Heart left ventricle (tissue), 16 donors: ENCODE results near the gene FGF2. TPM values are rescaled to one million over a fixed set of nuclear protein-coding genes. Genes with fewer than 3 reads are reported as not detected.

Experiments used
- ATAC-seq, 4 donors: fragments of 200-7000 bp; cut with Tn5 transposase; one replicate each; pipeline ENCODE4 v1.9.1; 2020 to 2022; ENCODE audit warnings: moderate library complexity in 4 of 4, mild to moderate bottlenecking in 3 of 4, moderate number of reproducible peaks in 1 of 4
- DNase-seq, 5 donors: peaks; one replicate each; pipeline ENCODE4 v3.0.0-alpha.2; 2020
- H3K27ac ChIP-seq, 12 donors: fragments of 200-600 bp; sonication (generic) in 4 of 12; one replicate each; pipeline versions ENCODE4 v1.5.0 to v1.8.0; 2016 to 2022; ENCODE audit warnings: mild to moderate bottlenecking in 2 of 12
- H3K27me3 ChIP-seq, 9 donors: fragments of 200-600 bp; sonication (generic) in 2 of 9; one replicate each; pipeline versions ENCODE4 v1.5.1 to v1.8.0; 2016 to 2022; ENCODE audit warnings: mild to moderate bottlenecking in 3 of 9
- H3K36me3 ChIP-seq, 9 donors: fragments of 200-600 bp; sonication (generic) in 2 of 9; one replicate each; pipeline versions ENCODE4 v1.5.0 to v1.8.0; 2018 to 2022; ENCODE audit warnings: mild to moderate bottlenecking in 2 of 9
- H3K4me1 ChIP-seq, 12 donors: fragments of 200-600 bp; sonication (generic) in 4 of 12; one replicate each; pipeline versions ENCODE4 v1.5.0 to v1.8.0; 2016 to 2022; ENCODE audit warnings: mild to moderate bottlenecking in 3 of 12
- H3K4me3 ChIP-seq, 12 donors: fragments of 200-600 bp; sonication (generic) in 4 of 12; one replicate each; pipeline versions ENCODE4 v1.5.0 to v1.8.0; 2017 to 2022; ENCODE audit warnings: mild to moderate bottlenecking in 9 of 12, moderate library complexity in 4 of 12
- H3K9me3 ChIP-seq, 12 donors: fragments of 200-600 bp; sonication (generic) in 4 of 12; one replicate each; pipeline versions ENCODE4 v1.5.0 to v1.8.0; 2016 to 2022; ENCODE audit warnings: mild to moderate bottlenecking in 1 of 12
- CTCF ChIP-seq, 12 donors: fragments of 200-600 bp; sonication (generic) in 4 of 12; IDR thresholded peaks; one replicate each; pipeline versions ENCODE4 v1.5.0 to v1.8.0; 2018 to 2022; ENCODE audit warnings: antibody characterized with exemption in 12 of 12, mild to moderate bottlenecking in 5 of 12
- POLR2A ChIP-seq, 2 donors: fragments of 450-650 bp; IDR thresholded peaks; one replicate each; pipeline ENCODE4 v1.6.1; 2017; ENCODE audit warnings: antibody characterized with exemption in 2 of 2, mild to moderate bottlenecking in 2 of 2, moderate library complexity in 2 of 2
- WGBS, 4 donors: extraction: QIAGEN DNeasy Blood & Tissue Kit in 2 of 4; methylation state at CpG; one replicate each; pipeline versions ENCODE4 v1.1.5 to v1.1.7; 2013 to 2018; 5-methylcytosine and 5-hydroxymethylcytosine counted together
- intact Hi-C, 10 donors: fragments of 100-400 bp; cut with DNase I; formaldehyde crosslinking; loops; one replicate each; pipeline versions ENCODE4 v1.11.1 to v1.14.2; 2022
- polyA plus RNA-seq, 2 donors: library from polyadenylated mRNA; stranded (reverse); fragments of 200-250 nt; gene quantifications; one replicate each; pipeline ENCODE4 v1.2.3, GENCODE V29; 2013
- total RNA-seq, 9 donors: library from RNA; depleted of rRNA in 2 of 9; stranded (reverse); fragments of >200 nt in 2 of 9; fragmentation: NEBNext Ultra II Directional in 3 of 9; extraction: Animal tissue kit (Norgen Biotek cat#: 25700) in 3 of 9; gene quantifications; one replicate each; pipeline versions ENCODE4 v1.1.0 to v1.2.4, GENCODE V29; 2016 to 2023
- donor health status: ischemic (EF 13 %, LVEDD 7.1; RV severe dilation, severe dysfunction).
- donor health status: healthy with polysubstance abuse.
- donor health status: DM: no; HTN: yes; CAD: no.
- donor health status: DM: no; HTN: no; CAD: no.
- donor health status: ischemic (EF 25% LVEDD 6.9; RV normal size, moderate dysfunction).
- donor health status: ischemic (EF 25% LVEDD 5.7; RV mildly dilated, moderate dysfunction).
- donor health status: healthy.
- donor health status: DM: yes; HTN: yes; CAD: no.
- donor health status: ischemic (EF 35%, LVEDD 5.7; RV mildly dilated, moderate dysfunction).
- donor health status: nonischemic (EF 11% LVEDD 7.7; RV severe dilation, severe dysfunction).
- donor health status: DM: yes; HTN: yes; CAD: no.
- donor health status: PGD.
- donor health status: ischemic (EF 29% LVEDD 5.4; RV normal size, mild dysfunction).
- donor health status: nonischemic (EF 23%, LVEDD 6.1; RV moderate dilation, normal function).

FGF2 gene
- total and polyA plus RNA-seq, 11 donors, result 2.2 to 14.4 (median 5.9) TPM

- intact Hi-C loops, result loop anchor here in 1 of 10 donors (10.0 kb wide), 1 partner anchor 64 kb away; no protein-coding TSS in a partner anchor
- H3K36me3 ChIP-seq, result no peaks in the 10 kb centered on the region
- ATAC-seq (no peak), DNase-seq (no peak)
- H3K27me3 ChIP-seq, result peaks cover 0 to 38% (median 0%) of the 10 kb centered on the region in 9 donors
- 68 to 83% (median 79%) methylated on average over 5 of the region's 5 CpGs for WGBS, 4 donors
- H3K27ac ChIP-seq, result peak overlapping the region in 1 of 12 donors; percentile 57
- no peaks in the 10 kb centered on the region for H3K9me3 ChIP-seq
- H3K4me1 ChIP-seq, result peaks cover 0 to 18% (median 0%) of the 10 kb centered on the region in 12 donors
- TF ChIP-seq POLR2A (IDR thresholded peaks at IDR 0.05) (no peak), CTCF (IDR thresholded peaks at IDR 0.05) (no peak)
- no peak overlapping the region for H3K4me3 ChIP-seq
These were observed 3.9 kb downstream of the FGF2 start for GRCh38 chr4:122830426-122831095.

GRCh38 chr4:122831515-122832196, 5.0 kb downstream of the FGF2 start:
- H3K9me3 ChIP-seq, result no peaks in the 10 kb centered on the region
- H3K27me3 ChIP-seq, result peaks cover 0 to 30% (median 0%) of the 10 kb centered on the region in 9 donors
- no peak overlapping the region for H3K4me3 ChIP-seq
- ATAC-seq (no peak), DNase-seq (no peak)
- peak overlapping the region in 1 of 12 donors; percentile 57 for H3K27ac ChIP-seq
- 90 to 93% (median 91%) methylated on average over 6 of the region's 6 CpGs for WGBS, 4 donors
- intact Hi-C loops, result loop anchor here in 1 of 10 donors (10.0 kb wide), 1 partner anchor 63 kb away; no protein-coding TSS in a partner anchor
- no peak for TF ChIP-seq POLR2A (IDR thresholded peaks at IDR 0.05)
- TF ChIP-seq CTCF (IDR thresholded peaks at IDR 0.05), result no peak
- no peaks in the 10 kb centered on the region for H3K36me3 ChIP-seq
- H3K4me1 ChIP-seq, result peaks cover 0 to 18% (median 0%) of the 10 kb centered on the region in 12 donors

- no peak for DNase-seq
- 92 to 100% (median 97%) methylated on average over 1 of the region's 1 CpG for WGBS, 4 donors
- peaks cover 0 to 18% (median 0%) of the 10 kb centered on the region in 12 donors for H3K4me1 ChIP-seq
These were observed 6.1 kb downstream of the FGF2 start for GRCh38 chr4:122832732-122833131.

More at GRCh38 chr4:122832732-122833131, 6.1 kb downstream of the FGF2 start:
- H3K9me3 ChIP-seq, result no peaks in the 10 kb centered on the region
- TF ChIP-seq CTCF (IDR thresholded peaks at IDR 0.05), result no peak
- TF ChIP-seq POLR2A (IDR thresholded peaks at IDR 0.05), result no peak
- peak overlapping the region in 1 of 12 donors; percentile 48 for H3K27ac ChIP-seq
- no peak for ATAC-seq
- intact Hi-C loops, result loop anchor here in 1 of 10 donors (10.0 kb wide), 1 partner anchor 62 kb away; no protein-coding TSS in a partner anchor
- H3K4me3 ChIP-seq, result no peak overlapping the region
- H3K27me3 ChIP-seq, result peaks cover 0 to 22% (median 0%) of the 10 kb centered on the region in 9 donors
- no peaks in the 10 kb centered on the region for H3K36me3 ChIP-seq
